ENCODE measurements around the gene EML1.

Gene EML1

DNA sequence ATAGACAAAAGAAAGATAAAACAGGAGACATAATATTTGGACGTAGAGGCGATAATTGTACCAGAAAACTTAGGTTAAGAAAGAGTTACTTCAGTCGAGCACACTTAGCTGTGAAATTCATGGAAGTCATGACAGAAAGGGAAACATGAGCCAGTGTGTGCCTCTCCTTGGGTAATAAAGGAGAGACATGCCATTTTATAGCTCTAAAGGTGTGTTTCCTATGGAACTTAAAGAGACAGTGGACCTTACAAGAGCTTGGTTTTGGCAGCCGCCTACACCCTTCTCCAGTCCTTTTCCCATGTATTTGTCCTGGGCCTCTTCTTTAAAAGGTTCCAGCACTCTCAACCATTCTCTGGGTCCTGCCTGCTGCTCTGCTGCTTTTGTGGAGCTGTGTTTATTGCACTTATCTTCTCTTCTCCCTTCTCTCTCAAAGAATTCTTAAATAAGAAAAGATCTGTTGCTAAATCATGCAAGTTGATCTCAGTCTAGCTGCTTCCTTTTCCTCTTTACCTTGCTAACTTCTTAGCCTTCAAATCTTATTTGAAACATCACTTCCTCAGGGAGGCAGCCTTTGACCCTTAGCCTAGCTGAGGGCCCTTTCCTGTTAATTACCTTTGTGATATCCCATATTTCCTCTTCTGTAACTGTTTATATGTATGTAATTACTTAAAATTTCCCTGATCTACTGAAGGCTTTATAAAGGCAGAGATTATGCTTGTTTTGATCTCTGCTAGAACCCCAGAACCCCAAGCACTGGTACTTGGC, 190.2 kb downstream of the EML1 start:
- no peak overlapping the region for H3K4me3 ChIP-seq (ENCODE audit: low read length)
- TF ChIP-seq, protein P1, sequence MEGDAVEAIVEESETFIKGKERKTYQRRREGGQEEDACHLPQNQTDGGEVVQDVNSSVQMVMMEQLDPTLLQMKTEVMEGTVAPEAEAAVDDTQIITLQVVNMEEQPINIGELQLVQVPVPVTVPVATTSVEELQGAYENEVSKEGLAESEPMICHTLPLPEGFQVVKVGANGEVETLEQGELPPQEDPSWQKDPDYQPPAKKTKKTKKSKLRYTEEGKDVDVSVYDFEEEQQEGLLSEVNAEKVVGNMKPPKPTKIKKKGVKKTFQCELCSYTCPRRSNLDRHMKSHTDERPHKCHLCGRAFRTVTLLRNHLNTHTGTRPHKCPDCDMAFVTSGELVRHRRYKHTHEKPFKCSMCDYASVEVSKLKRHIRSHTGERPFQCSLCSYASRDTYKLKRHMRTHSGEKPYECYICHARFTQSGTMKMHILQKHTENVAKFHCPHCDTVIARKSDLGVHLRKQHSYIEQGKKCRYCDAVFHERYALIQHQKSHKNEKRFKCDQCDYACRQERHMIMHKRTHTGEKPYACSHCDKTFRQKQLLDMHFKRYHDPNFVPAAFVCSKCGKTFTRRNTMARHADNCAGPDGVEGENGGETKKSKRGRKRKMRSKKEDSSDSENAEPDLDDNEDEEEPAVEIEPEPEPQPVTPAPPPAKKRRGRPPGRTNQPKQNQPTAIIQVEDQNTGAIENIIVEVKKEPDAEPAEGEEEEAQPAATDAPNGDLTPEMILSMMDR (IDR thresholded peaks at IDR 0.05; ENCODE audit: insufficient read depth, low read depth, low read length, missing control alignments) = no peak
- no peak for DNase-seq (ENCODE audit: low read depth)

DNA sequence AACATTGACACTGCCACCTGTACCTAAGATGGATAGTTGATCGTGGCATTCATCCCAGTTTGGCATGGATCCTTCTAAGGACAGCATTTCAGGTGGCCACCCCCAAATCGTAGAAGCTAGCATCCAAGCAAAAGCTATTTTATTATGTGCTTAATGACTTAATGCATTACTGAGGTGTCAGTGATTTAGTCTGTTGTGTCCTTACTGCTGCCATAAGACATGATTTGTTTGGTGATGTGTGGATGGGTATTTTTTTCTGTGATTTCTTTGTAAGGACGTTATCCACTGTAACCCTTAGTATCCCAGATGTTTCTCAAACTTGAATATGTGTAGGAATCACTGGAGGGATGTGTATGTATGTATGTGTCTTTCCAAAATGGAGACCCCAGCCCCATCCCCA, 190.8 kb downstream of the EML1 start:
- DNase-seq (ENCODE audit: low read depth) = no peak
- TF ChIP-seq, protein P1 (IDR thresholded peaks at IDR 0.05; ENCODE audit: insufficient read depth, low read depth, low read length, missing control alignments) = no peak
- H3K4me3 ChIP-seq (ENCODE audit: low read length) = no peak overlapping the region

DNA sequence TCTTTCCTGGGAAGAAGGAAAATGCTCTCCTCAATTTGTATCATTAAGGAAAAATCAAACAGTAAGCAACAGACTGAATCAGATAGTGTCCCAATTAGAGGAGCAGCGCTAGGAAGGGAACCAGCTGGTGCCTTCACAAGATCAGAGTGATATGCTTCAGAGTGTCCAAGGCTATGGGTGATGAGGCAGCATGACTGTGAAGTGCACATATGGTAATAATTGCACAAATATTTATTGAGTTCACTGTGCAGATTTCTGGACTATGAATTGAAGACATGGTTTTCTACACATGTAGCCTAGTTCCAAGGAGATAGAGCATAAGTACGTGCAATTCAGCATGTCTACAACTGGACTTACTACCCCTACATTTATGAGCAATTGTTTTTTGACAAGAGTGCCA, 193.2 kb downstream of the EML1 start:
- DNase-seq (ENCODE audit: low read depth) = no peak
- no peak overlapping the region for H3K4me3 ChIP-seq (ENCODE audit: low read length)
- TF ChIP-seq, protein P1 (IDR thresholded peaks at IDR 0.05; ENCODE audit: insufficient read depth, low read depth, low read length, missing control alignments) = no peak

DNA sequence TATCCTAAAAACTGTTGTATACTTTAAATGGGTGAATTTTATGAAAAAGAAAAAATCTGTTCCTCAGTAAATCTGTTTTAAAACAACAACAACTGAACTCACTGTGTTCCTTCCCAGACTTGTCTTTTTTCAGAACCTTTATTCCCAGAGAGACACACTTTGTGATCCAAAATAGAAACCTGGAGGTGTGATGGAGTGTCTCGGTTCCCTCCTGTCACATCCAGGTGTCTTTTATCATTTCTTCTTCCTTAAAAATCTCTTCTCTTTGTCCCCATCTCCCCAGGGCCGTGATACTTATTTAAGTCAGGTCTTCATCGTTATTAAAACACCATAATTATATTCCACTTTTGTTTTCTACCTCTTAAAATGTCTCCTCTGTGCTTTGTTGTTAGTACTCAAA, 195.8 kb downstream of the EML1 start:
- H3K4me3 ChIP-seq (ENCODE audit: low read length) = no peak overlapping the region
- TF ChIP-seq, protein P1 (IDR thresholded peaks at IDR 0.05; ENCODE audit: insufficient read depth, low read depth, low read length, missing control alignments) = no peak
- no peak for DNase-seq (ENCODE audit: low read depth)

DNA sequence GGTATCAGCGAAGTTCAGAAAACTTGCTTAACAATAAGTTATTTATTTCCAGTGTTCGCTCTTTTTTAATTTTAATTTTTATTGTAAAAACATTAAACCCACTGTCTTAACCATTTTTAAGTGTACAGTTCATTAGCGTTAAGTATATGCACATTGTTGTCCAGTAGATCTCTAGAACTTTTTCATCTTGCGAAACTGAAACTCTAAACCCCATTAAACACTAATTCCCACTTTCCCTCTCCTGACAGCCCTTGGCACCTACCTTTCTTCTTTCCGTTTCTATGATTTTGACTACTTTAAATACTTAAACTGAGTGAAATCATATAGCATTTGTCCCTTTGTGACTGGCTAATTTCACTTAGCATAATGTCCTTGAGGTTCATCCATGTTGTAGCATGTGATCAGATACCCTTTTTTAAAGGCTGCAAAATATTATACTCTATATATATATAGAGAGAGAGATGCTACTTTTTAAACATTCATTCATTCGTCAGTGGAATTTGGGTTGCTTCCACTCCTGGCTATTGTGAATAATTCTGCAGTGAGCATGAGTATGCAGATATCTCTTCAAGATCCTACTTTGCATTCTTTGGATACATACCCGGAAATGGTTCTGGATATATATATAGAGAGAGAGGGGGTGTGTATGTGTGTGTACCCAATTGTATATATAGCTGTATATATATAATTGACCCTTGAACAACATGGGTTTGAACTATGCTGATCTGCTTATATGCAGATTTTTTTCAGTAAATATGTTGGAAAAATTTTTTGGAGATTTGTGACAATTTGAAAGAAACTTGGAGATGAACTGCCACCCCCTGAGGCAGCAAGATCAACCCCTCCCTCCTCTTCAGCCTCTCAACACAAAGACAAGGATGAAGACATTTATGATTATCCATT, 197.3 kb downstream of the EML1 start:
- DNase-seq (ENCODE audit: low read depth) = no peak
- TF ChIP-seq, protein P1 (IDR thresholded peaks at IDR 0.05; ENCODE audit: insufficient read depth, low read depth, low read length, missing control alignments) = no peak
- H3K4me3 ChIP-seq (ENCODE audit: low read length) = no peak overlapping the region

DNA sequence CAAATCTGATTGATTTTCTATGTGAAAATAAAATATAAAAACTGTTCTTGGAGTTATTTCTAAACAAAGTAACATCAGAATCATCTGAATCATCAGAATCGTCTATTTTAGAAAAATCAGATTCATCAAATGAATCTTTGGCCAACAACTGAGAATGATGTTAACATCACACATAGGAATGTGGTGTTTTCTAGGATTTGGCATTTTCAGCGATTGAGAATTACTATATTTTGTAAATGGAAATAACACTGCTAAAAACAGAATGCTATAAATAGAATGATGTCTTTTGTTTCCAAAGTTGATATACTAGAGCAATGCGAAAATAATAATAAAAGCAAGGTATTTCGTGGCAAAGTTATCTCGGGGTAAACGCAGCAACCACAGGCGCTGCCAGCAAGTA, 198.1 kb downstream of the EML1 start:
- DNase-seq (ENCODE audit: low read depth) = no peak
- TF ChIP-seq, protein P1 (IDR thresholded peaks at IDR 0.05; ENCODE audit: insufficient read depth, low read depth, low read length, missing control alignments) = no peak

More for the DNA sequence above, 198.1 kb downstream of the EML1 start:
- no peak overlapping the region for H3K4me3 ChIP-seq (ENCODE audit: low read length)
